GM23248 (cell line): ENCODE measurements around the gene GDPD5. TPM values are rescaled to one million over a fixed set of nuclear protein-coding genes. Genes with fewer than 3 reads are reported as not detected.
A peak's percentile ranks its signal among the peaks of the same experiment; 100 is the strongest.

Source experiments
- DNase-seq: peaks from one replicate; pipeline ENCODE4 v3.0.0-alpha.2; 2015
- H2AFZ ChIP-seq: fragments of 200-600 bp; sonication (generic); 2 replicates; pipeline ENCODE4 v1.6.1; 2016; ENCODE audit warnings: antibody characterized with exemption
- H3F3A ChIP-seq: fragments of 200-600 bp; sonication (generic); 2 replicates; pipeline ENCODE4 v1.6.1; 2016; ENCODE audit warnings: mild to moderate bottlenecking, antibody characterized with exemption, mixed run types; ENCODE audit not compliant: insufficient read depth
- H3K27ac ChIP-seq: fragments of 200-600 bp; sonication (generic); 2 replicates; pipeline ENCODE4 v1.5.1; 2016; ENCODE audit warnings: mild to moderate bottlenecking
- H3K27me3 ChIP-seq: fragments of 200-600 bp; sonication (generic); replicated peaks from 2 replicates; pipeline ENCODE4 v1.6.1; 2016; ENCODE audit warnings: mild to moderate bottlenecking; ENCODE audit not compliant: insufficient read depth
- H3K36me3 ChIP-seq: fragments of 200-600 bp; sonication (generic); 2 replicates; pipeline ENCODE4 v1.6.1; 2016; ENCODE audit warnings: low read depth, mild to moderate bottlenecking
- H3K4me1 ChIP-seq: fragments of 200-600 bp; sonication (generic); 2 replicates; pipeline ENCODE4 v1.6.1; 2016; ENCODE audit warnings: mild to moderate bottlenecking; ENCODE audit not compliant: insufficient read depth
- H3K4me2 ChIP-seq: fragments of 200-600 bp; sonication (generic); one replicate; pipeline ENCODE4 v1.6.1; 2016; ENCODE audit warnings: mild to moderate bottlenecking; ENCODE audit not compliant: unreplicated experiment
- H3K4me3 ChIP-seq: fragments of 200-600 bp; sonication (generic); 2 replicates; pipeline ENCODE4 v1.5.1; 2016; ENCODE audit warnings: mild to moderate bottlenecking
- H3K79me2 ChIP-seq: fragments of 200-600 bp; sonication (generic); 2 replicates; pipeline ENCODE4 v1.6.1; 2016; ENCODE audit warnings: mild to moderate bottlenecking; ENCODE audit not compliant: insufficient read depth
- H3K9ac ChIP-seq: fragments of 200-600 bp; sonication (generic); 2 replicates; pipeline ENCODE4 v1.6.1; 2016; ENCODE audit warnings: mild to moderate bottlenecking
- H3K9me2 ChIP-seq: fragments of 200-600 bp; sonication (generic); 2 replicates; pipeline ENCODE4 v1.6.1; 2016; ENCODE audit warnings: mixed run types, mild to moderate bottlenecking, moderate library complexity; ENCODE audit not compliant: insufficient read depth
- H3K9me3 ChIP-seq: fragments of 200-600 bp; sonication (generic); one replicate; pipeline ENCODE4 v1.6.1; 2017; ENCODE audit warnings: low read depth
- H4K20me1 ChIP-seq: fragments of 200-600 bp; sonication (generic); 2 replicates; pipeline ENCODE4 v1.6.0; 2016; ENCODE audit not compliant: insufficient read depth
- EZH2 ChIP-seq: fragments of 200-600 bp; sonication (generic); IDR thresholded peaks from 2 replicates; pipeline ENCODE4 v1.6.1; 2018; ENCODE audit warnings: antibody characterized with exemption, mild to moderate bottlenecking; ENCODE audit not compliant: insufficient read depth, poor library complexity, severe bottlenecking
- EZH2phosphoT487 ChIP-seq: fragments of 200-600 bp; sonication (generic); IDR thresholded peaks from 2 replicates; pipeline ENCODE4 v1.6.1; 2018; ENCODE audit warnings: antibody characterized with exemption, moderate library complexity, mild to moderate bottlenecking, low read depth; ENCODE audit not compliant: insufficient read depth
- WGBS, 2 experiments: methylation state at CpG; one replicate each; pipeline ENCODE4 v1.1.6; 2015 to 2017; ENCODE audit warnings: low lambda C conversion rate in 2 of 2, low coverage in 1 of 2; ENCODE audit errors: missing lambda C conversion rate in 2 of 2; 5-methylcytosine and 5-hydroxymethylcytosine counted together
- in situ Hi-C: fragments of 300-500 bp; cut with MboI; formaldehyde crosslinking; loops from 2 replicates; pipeline ENCODE4 v1.15.0; 2020
- polyA plus RNA-seq: library from polyadenylated mRNA; unstranded; fragments of >200 nt; fragmentation: Nextera tagmentation; extraction: Ambion mirVana; gene quantifications from 2 replicates; pipeline ENCODE4 v1.2.1, GENCODE V29; 2016
- total RNA-seq: library from RNA; depleted of rRNA; stranded (reverse); fragments of >200 nt; shearing (Covaris generic); gene quantifications from 2 replicates; pipeline ENCODE4 v1.2.3, GENCODE V29; 2014

GDPD5 gene
- total and polyA plus RNA-seq, 2 experiments from 2014 or later, result 3.4 to 10.7 TPM

- H3K9me2 ChIP-seq, result no peaks in the 10 kb centered on the region
- H3K4me1 ChIP-seq, result peaks cover 4% of the 10 kb centered on the region
- H3K79me2 ChIP-seq, result no peaks in the 10 kb centered on the region
- DNase-seq, result peak; percentile 72
- no peak for TF ChIP-seq EZH2phosphoT487
- TF ChIP-seq EZH2, result no peak
- H3K4me2 ChIP-seq, result peak overlapping the region; percentile 82
- no peak overlapping the region for H3K27ac ChIP-seq
- in situ Hi-C loops, result no loop called here
- no peaks in the 10 kb centered on the region for H3F3A ChIP-seq
- no peaks in the 10 kb centered on the region for H4K20me1 ChIP-seq
- no peaks in the 10 kb centered on the region for H3K27me3 ChIP-seq
- peak overlapping the region; percentile 62 for H3K9ac ChIP-seq
- H3K36me3 ChIP-seq, result no peaks in the 10 kb centered on the region
- peak overlapping the region; percentile 82 for H2AFZ ChIP-seq
- H3K9me3 ChIP-seq, result no peaks in the 10 kb centered on the region
- peak overlapping the region; percentile 78 for H3K4me3 ChIP-seq
- WGBS, 2 experiments, result 2 to 3% methylated on average over 29 to 47 of the region's 51 CpGs
These were observed 892 bp downstream of the GDPD5 start for GRCh38 chr11:75524665-75525432.

GRCh38 chr11:75523811-75524664, 1.7 kb downstream of the GDPD5 start:
- WGBS, 2 experiments, result 65 to 68% methylated on average over 10 of the region's 10 CpGs
- H3K9ac ChIP-seq, result no peak overlapping the region

GRCh38 chr11:75523189-75523588, 2.6 kb downstream of the GDPD5 start:
- no peaks in the 10 kb centered on the region for H3K27me3 ChIP-seq
- no peak overlapping the region for H2AFZ ChIP-seq
- no peaks in the 10 kb centered on the region for H3K79me2 ChIP-seq
- H4K20me1 ChIP-seq, result no peaks in the 10 kb centered on the region
- no peak for TF ChIP-seq EZH2phosphoT487
- no peak for TF ChIP-seq EZH2
- no peak overlapping the region for H3K4me2 ChIP-seq
- no peaks in the 10 kb centered on the region for H3F3A ChIP-seq
- no peak overlapping the region for H3K4me3 ChIP-seq
- no peaks in the 10 kb centered on the region for H3K9me3 ChIP-seq
- no peak for DNase-seq
- in situ Hi-C loops, result no loop called here
- H3K9me2 ChIP-seq, result no peaks in the 10 kb centered on the region
- no peak overlapping the region for H3K9ac ChIP-seq
- H3K4me1 ChIP-seq, result peaks cover 4% of the 10 kb centered on the region
- 87 to 89% methylated on average over 5 of the region's 5 CpGs for WGBS, 2 experiments
- no peaks in the 10 kb centered on the region for H3K36me3 ChIP-seq
- H3K27ac ChIP-seq, result no peak overlapping the region

More at GRCh38 chr11:75523811-75524664, 1.7 kb downstream of the GDPD5 start:
- H3K4me1 ChIP-seq, result peaks cover 4% of the 10 kb centered on the region
- H2AFZ ChIP-seq, result peak overlapping the region; percentile 82; the same call in 1 of the 2 replicates
- no peaks in the 10 kb centered on the region for H3K9me2 ChIP-seq
- H3K9me3 ChIP-seq, result no peaks in the 10 kb centered on the region
- no peaks in the 10 kb centered on the region for H3K79me2 ChIP-seq
- no peaks in the 10 kb centered on the region for H4K20me1 ChIP-seq
- peak overlapping the region; percentile 78 for H3K4me3 ChIP-seq
- no peaks in the 10 kb centered on the region for H3F3A ChIP-seq
- DNase-seq, result no peak
- TF ChIP-seq EZH2 (no peak), EZH2phosphoT487 (no peak)
- H3K27ac ChIP-seq, result no peak overlapping the region
- in situ Hi-C loops, result no loop called here
- H3K36me3 ChIP-seq, result no peaks in the 10 kb centered on the region
- H3K4me2 ChIP-seq, result peak overlapping the region; percentile 82
- H3K27me3 ChIP-seq, result no peaks in the 10 kb centered on the region

GRCh38 chr11:75522286-75523044, 3.3 kb downstream of the GDPD5 start:
- H3K27ac ChIP-seq, result no peak overlapping the region
- DNase-seq, result no peak
- H3K4me2 ChIP-seq, result no peak overlapping the region
- WGBS, 2 experiments, result 91 to 94% methylated on average over 6 to 7 of the region's 7 CpGs
- no peaks in the 10 kb centered on the region for H3K36me3 ChIP-seq
- H2AFZ ChIP-seq, result no peak overlapping the region
- H3K9ac ChIP-seq, result no peak overlapping the region
- no peaks in the 10 kb centered on the region for H3K79me2 ChIP-seq
- H4K20me1 ChIP-seq, result no peaks in the 10 kb centered on the region
- H3K4me3 ChIP-seq, result no peak overlapping the region
- TF ChIP-seq EZH2 (no peak), EZH2phosphoT487 (no peak)
- H3K4me1 ChIP-seq, result peaks cover 4% of the 10 kb centered on the region
- H3K9me2 ChIP-seq, result no peaks in the 10 kb centered on the region
- H3F3A ChIP-seq, result no peaks in the 10 kb centered on the region
- H3K9me3 ChIP-seq, result no peaks in the 10 kb centered on the region
- in situ Hi-C loops, result no loop called here
- H3K27me3 ChIP-seq, result no peaks in the 10 kb centered on the region
